HCT116 (cell line): ENCODE data around the gene TMEM181. TPM values are rescaled to one million over a fixed set of nuclear protein-coding genes. Genes with fewer than 3 reads are reported as not detected.

Experiments used
- ATAC-seq: fragments of 200-7000 bp; cut with Tn5 transposase; 2 replicates; pipeline ENCODE4 v1.9.1; 2020; ENCODE audit warnings: mild to moderate bottlenecking, moderate library complexity
- BruUV-seq: library from RNA; stranded (reverse); fragments of 400-500 nt; replicated peaks from 2 replicates; lab custom pipeline; 2021; lab: Mats Ljungman, UMichigan
- CTCF ChIA-PET: fragments of 300-600 bp; sonication (Branson Sonifier 250); formaldehyde crosslinking; loops from one replicate; lab custom pipeline; 2021; ENCODE audit warnings: antibody characterized with exemption; lab: Charles Lee
- POLR2A ChIA-PET: fragments of 300-600, 350-600 bp; sonication (Branson Sonifier 250); formaldehyde crosslinking; loops from one replicate; lab custom pipeline; 2021; ENCODE audit warnings: antibody characterized with exemption; lab: Charles Lee
- RAD21 ChIA-PET, 2 experiments: fragments of 300-600 bp; sonication (Branson Sonifier 250); formaldehyde crosslinking; loops; one replicate each; lab custom pipeline; 2023; ENCODE audit warnings: low total read pairs in 2 of 2; ENCODE audit not compliant: uncharacterized antibody in 2 of 2, unreplicated experiment in 2 of 2, low non-redundant PET in 1 of 2; lab: Charles Lee
- DNase-seq: peaks from one replicate; pipeline ENCODE4 v3.0.0-alpha.2; 2010; ENCODE audit warnings: low read depth, low spot score
- H2AFZ ChIP-seq: fragments of 200-600 bp; shearing (Covaris generic), sonication (generic); 2 replicates; pipeline ENCODE4 v1.6.1; 2017; ENCODE audit warnings: low read depth, mixed run types, mixed read lengths, antibody characterized with exemption, low read length; ENCODE audit not compliant: poor library complexity, severe bottlenecking
- H3K27ac ChIP-seq: 2 replicates; pipeline ENCODE4 v1.5.1; 2012; ENCODE audit warnings: low read depth, low read length
- H3K27me3 ChIP-seq: fragments of 200-600 bp; sonication (generic); 2 replicates; pipeline ENCODE4 v1.6.1; 2016; ENCODE audit warnings: mixed run types, low read length, mixed read lengths; ENCODE audit not compliant: insufficient read depth
- H3K36me3 ChIP-seq, 2 experiments: fragments of 200-500 bp in 1 of 2; fragments of 200-600 bp in 1 of 2; sonication (Bioruptor generic) in 1 of 2; sonication (generic) in 1 of 2; 2 replicates each; pipeline versions ENCODE4 v1.5.1 to v1.6.1; 2014 to 2016; ENCODE audit warnings: low read length in 2 of 2, inconsistent platforms in 1 of 2, mixed read lengths in 1 of 2, mixed run types in 1 of 2; ENCODE audit not compliant: insufficient read depth in 2 of 2, control insufficient read depth in 1 of 2
- H3K4me1 ChIP-seq, 2 experiments: fragments of 200-600 bp in 1 of 2; sonication (generic) in 1 of 2; 2 replicates each; pipeline versions ENCODE4 v1.5.1 to v1.6.1; 2012 to 2017; ENCODE audit warnings: low read length in 2 of 2, inconsistent platforms in 1 of 2, mild to moderate bottlenecking in 1 of 2, mixed read lengths in 1 of 2, mixed run types in 1 of 2, moderate library complexity in 1 of 2; ENCODE audit not compliant: insufficient read depth in 2 of 2, control insufficient read depth in 1 of 2
- H3K4me2 ChIP-seq: fragments of 200-600 bp; sonication (generic); 2 replicates; pipeline ENCODE4 v1.6.1; 2017; ENCODE audit warnings: mixed run types, low read length, mixed read lengths
- H3K4me3 ChIP-seq, 2 experiments: fragments of 200-600 bp in 1 of 2; sonication (generic) in 1 of 2; replicated peaks in 1 of 2; 2 replicates each; pipeline ENCODE4 v1.5.1; 2011 to 2016; ENCODE audit warnings: low read length in 2 of 2, control low read depth in 1 of 2, low read depth in 1 of 2, mild to moderate bottlenecking in 1 of 2, mixed read lengths in 1 of 2, mixed run types in 1 of 2
- H3K79me2 ChIP-seq: fragments of 200-600 bp; sonication (generic); 2 replicates; pipeline ENCODE4 v1.6.1; 2017; ENCODE audit warnings: mild to moderate bottlenecking, mixed run types, low read length, moderate library complexity, mixed read lengths; ENCODE audit not compliant: insufficient read depth
- H3K9ac ChIP-seq: fragments of 200-600 bp; sonication (generic); 2 replicates; pipeline ENCODE4 v1.6.1; 2016; ENCODE audit warnings: low read length, mixed read lengths
- H3K9me2 ChIP-seq: fragments of 200-600 bp; sonication (generic), shearing (Covaris generic); 2 replicates; pipeline ENCODE4 v1.6.1; 2017; ENCODE audit warnings: mixed run types, mild to moderate bottlenecking, moderate library complexity; ENCODE audit not compliant: insufficient read depth
- H3K9me3 ChIP-seq, 2 experiments: fragments of 200-500 bp in 1 of 2; fragments of 200-600 bp in 1 of 2; sonication (Bioruptor generic) in 1 of 2; sonication (generic) in 1 of 2; 2 replicates each; pipeline ENCODE4 v1.6.1; 2014 to 2017; ENCODE audit warnings: low read length in 2 of 2, mixed read lengths in 2 of 2, inconsistent platforms in 1 of 2, low read depth in 1 of 2, mild to moderate bottlenecking in 1 of 2, mixed run types in 1 of 2, moderate library complexity in 1 of 2; ENCODE audit not compliant: control insufficient read depth in 1 of 2, insufficient read depth in 1 of 2
- H4K20me1 ChIP-seq: fragments of 200-600 bp; sonication (generic), shearing (Covaris generic); 2 replicates; pipeline ENCODE4 v1.6.1; 2017; ENCODE audit warnings: mixed run types, mild to moderate bottlenecking, moderate library complexity; ENCODE audit not compliant: insufficient read depth
- EGR1 ChIP-seq: IDR thresholded peaks from 2 replicates; pipeline ENCODE4 v1.6.1; 2012; ENCODE audit warnings: low read depth
- EZH2 ChIP-seq: fragments of 200-600 bp; sonication (generic); IDR thresholded peaks from 2 replicates; pipeline ENCODE4 v1.6.1; 2017; ENCODE audit warnings: antibody characterized with exemption, mixed run types
- SIN3A ChIP-seq: IDR thresholded peaks from 2 replicates; pipeline ENCODE4 v1.6.1; 2012; ENCODE audit warnings: low read depth
- YY1 ChIP-seq: IDR thresholded peaks from 2 replicates; pipeline ENCODE4 v1.6.1; 2011; ENCODE audit warnings: low read length, low read depth, moderate library complexity, mild to moderate bottlenecking; ENCODE audit not compliant: insufficient replicate concordance; ENCODE audit errors: extremely low read depth
- ZNF274 ChIP-seq: fragments of 200-500 bp; sonication (Bioruptor generic); IDR thresholded peaks from 2 replicates; pipeline ENCODE4 v1.6.1; 2014; ENCODE audit warnings: mild to moderate bottlenecking, low read depth, low read length, inconsistent platforms
- intact Hi-C: fragments of 100-400 bp; cut with micrococcal nuclease; formaldehyde crosslinking; loops from 2 replicates; pipeline ENCODE4 v1.10.0; 2022
- total RNA-seq: library from RNA; stranded (reverse); gene quantifications from one replicate; pipeline ENCODE4 v1.2.1, GENCODE V29; 2021; ENCODE audit not compliant: unreplicated experiment
- TF ChIP-seq, protein P1 (sequence below): IDR thresholded peaks from 2 replicates; pipeline ENCODE4 v1.6.1; 2011; ENCODE audit warnings: mild to moderate bottlenecking, low read length, moderate library complexity; ENCODE audit not compliant: insufficient replicate concordance; ENCODE audit errors: extremely low read depth
- TF ChIP-seq, protein P2 (sequence below): IDR thresholded peaks from 2 replicates; pipeline ENCODE4 v1.6.1; 2012

TMEM181 gene
- total RNA-seq, 1 experiment from 2014 or later: 34.4 TPM

DNA sequence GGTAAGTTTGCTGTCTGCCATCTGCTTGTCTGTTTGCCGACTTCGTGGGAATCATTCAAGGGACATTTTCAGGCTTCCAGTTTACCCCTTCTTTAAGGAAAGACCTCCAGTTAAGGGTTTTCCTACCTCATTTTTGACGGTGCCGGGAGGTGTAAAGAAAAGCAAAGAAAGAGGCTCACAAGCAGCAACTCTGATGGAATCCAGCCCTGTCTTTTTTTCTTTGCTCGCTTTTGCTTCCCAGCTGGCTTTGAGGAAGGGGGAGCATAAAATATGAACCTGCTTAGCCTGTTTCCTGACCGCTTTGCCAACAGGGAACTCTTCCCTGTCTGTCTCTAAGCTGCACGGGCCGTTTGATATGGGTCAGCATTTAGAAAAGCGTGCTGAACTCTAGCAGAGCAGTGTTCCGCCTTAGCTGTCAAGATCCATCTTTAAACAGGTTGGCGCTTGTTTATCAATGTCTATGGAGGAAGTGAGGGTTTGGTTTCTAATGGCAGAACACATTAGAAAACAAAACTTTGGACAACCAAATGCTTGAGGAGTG is 103.8 kb downstream of the TMEM181 start:
- RAD21 ChIA-PET: no interaction called here
- Histone ChIP-seq H3K27ac (no peak overlapping the region), H3K4me3 (no peak overlapping the region), H3K9ac (no peak overlapping the region), H3K27me3 (no peaks in the 10 kb centered on the region), H2AFZ (no peak overlapping the region), H4K20me1 (no peaks in the 10 kb centered on the region), H3K36me3 (no peaks in the 10 kb centered on the region; a peak in 1 of 4 replicates), H3K9me2 (no peaks in the 10 kb centered on the region), H3K9me3 (no peaks in the 10 kb centered on the region), H3K4me1 (peaks cover 6 to 15% of the 10 kb centered on the region in 2 experiments), H3K4me2 (no peak overlapping the region), H3K79me2 (no peaks in the 10 kb centered on the region)
- BruUV-seq: no TSS peak
- TF ChIP-seq, protein P1, sequence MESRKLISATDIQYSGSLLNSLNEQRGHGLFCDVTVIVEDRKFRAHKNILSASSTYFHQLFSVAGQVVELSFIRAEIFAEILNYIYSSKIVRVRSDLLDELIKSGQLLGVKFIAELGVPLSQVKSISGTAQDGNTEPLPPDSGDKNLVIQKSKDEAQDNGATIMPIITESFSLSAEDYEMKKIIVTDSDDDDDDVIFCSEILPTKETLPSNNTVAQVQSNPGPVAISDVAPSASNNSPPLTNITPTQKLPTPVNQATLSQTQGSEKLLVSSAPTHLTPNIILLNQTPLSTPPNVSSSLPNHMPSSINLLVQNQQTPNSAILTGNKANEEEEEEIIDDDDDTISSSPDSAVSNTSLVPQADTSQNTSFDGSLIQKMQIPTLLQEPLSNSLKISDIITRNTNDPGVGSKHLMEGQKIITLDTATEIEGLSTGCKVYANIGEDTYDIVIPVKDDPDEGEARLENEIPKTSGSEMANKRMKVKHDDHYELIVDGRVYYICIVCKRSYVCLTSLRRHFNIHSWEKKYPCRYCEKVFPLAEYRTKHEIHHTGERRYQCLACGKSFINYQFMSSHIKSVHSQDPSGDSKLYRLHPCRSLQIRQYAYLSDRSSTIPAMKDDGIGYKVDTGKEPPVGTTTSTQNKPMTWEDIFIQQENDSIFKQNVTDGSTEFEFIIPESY: no peak
- TF ChIP-seq YY1 (no peak), SIN3A (no peak), EZH2 (no peak), ZNF274 (no peak)
- TF ChIP-seq, protein P2, sequence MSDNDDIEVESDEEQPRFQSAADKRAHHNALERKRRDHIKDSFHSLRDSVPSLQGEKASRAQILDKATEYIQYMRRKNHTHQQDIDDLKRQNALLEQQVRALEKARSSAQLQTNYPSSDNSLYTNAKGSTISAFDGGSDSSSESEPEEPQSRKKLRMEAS: no peak
- POLR2A ChIA-PET: no interaction called here
- ATAC-seq (no peak), DNase-seq (no peak)
- CTCF ChIA-PET: no interaction called here
- intact Hi-C loops: no loop called here

DNA sequence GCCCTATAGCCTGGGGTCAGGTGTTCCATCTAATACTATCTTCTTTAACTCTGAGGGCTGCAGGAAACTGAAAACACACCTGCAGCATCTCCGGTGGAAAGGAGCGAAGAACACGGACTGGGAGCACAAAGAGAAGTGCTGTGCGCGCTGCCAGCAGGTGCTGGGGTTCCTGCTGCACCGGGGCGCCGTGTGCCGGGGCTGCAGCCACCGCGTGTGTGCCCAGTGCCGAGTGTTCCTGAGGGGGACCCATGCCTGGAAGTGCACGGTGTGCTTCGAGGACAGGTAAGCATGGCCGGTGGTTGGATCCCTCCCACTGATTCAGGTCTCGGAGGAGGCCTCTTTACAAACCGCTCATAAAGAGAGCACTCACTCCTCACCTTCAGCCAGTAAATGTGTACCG is 105.4 kb downstream of the TMEM181 start:
- Histone ChIP-seq H3K4me2 (no peak overlapping the region), H3K9me2 (no peaks in the 10 kb centered on the region), H3K36me3 (no peaks in the 10 kb centered on the region; a peak in 1 of 4 replicates), H4K20me1 (no peaks in the 10 kb centered on the region), H3K4me3 (no peak overlapping the region), H3K9me3 (no peaks in the 10 kb centered on the region), H2AFZ (no peak overlapping the region), H3K27ac (no peak overlapping the region), H3K4me1 (peaks cover 5 to 6% of the 10 kb centered on the region in 2 experiments), H3K27me3 (no peaks in the 10 kb centered on the region), H3K9ac (no peak overlapping the region), H3K79me2 (no peaks in the 10 kb centered on the region)
- CTCF ChIA-PET: no interaction called here
- intact Hi-C loops: no loop called here
- DNase-seq (no peak), ATAC-seq (no peak)
- no peak for TF ChIP-seq EGR1
- no TSS peak for BruUV-seq
- RAD21 ChIA-PET: no interaction called here
- POLR2A ChIA-PET: no interaction called here
